Upper lobe of left lung (tissue), 6 donors: ENCODE results near the gene XIRP1. TPM values are rescaled to one million over a fixed set of nuclear protein-coding genes. Genes with fewer than 3 reads are reported as not detected.

ENCODE experiments used
- ATAC-seq, 2 donors: fragments of 200-7000 bp; cut with Tn5 transposase; one replicate each; pipeline ENCODE4 v1.9.1; 2022; ENCODE audit warnings: mild to moderate bottlenecking in 2 of 2, moderate library complexity in 2 of 2; ENCODE audit not compliant: low FRiP score in 2 of 2
- DNase-seq, 2 donors: peaks; one replicate each; pipeline ENCODE4 v3.0.0-alpha.2; 2019 to 2020
- H3K27ac ChIP-seq, 4 donors: fragments of 200-600 bp; sonication (generic); one replicate each; pipeline ENCODE4 v1.5.1; 2016 to 2019
- H3K27me3 ChIP-seq, 4 donors: fragments of 200-600 bp; sonication (generic); one replicate each; pipeline ENCODE4 v1.5.1; 2017 to 2019
- H3K36me3 ChIP-seq, 4 donors: fragments of 200-600 bp; sonication (generic); one replicate each; pipeline ENCODE4 v1.5.1; 2016 to 2019
- H3K4me1 ChIP-seq, 4 donors: fragments of 200-600 bp; sonication (generic); one replicate each; pipeline ENCODE4 v1.5.1; 2018 to 2019
- H3K4me3 ChIP-seq, 4 donors: fragments of 200-600 bp; sonication (generic); one replicate each; pipeline ENCODE4 v1.5.1; 2017 to 2019; ENCODE audit warnings: mild to moderate bottlenecking in 2 of 4, moderate library complexity in 1 of 4
- H3K9me3 ChIP-seq, 4 donors: fragments of 200-600 bp; sonication (generic); one replicate each; pipeline ENCODE4 v1.5.1; 2018 to 2019
- CTCF ChIP-seq, 6 experiments: fragments of 450-650 bp in 4 of 6; fragments of 200-600 bp in 2 of 6; sonication (generic) in 2 of 6; IDR thresholded peaks; one replicate each; pipeline ENCODE4 v1.5.1; 2016 to 2019; ENCODE audit warnings: antibody characterized with exemption in 6 of 6
- EP300 ChIP-seq, 4 donors: sonication (generic); formaldehyde crosslinking; IDR thresholded peaks; one replicate each; pipeline ENCODE4 v1.5.1; 2017; ENCODE audit warnings: antibody characterized with exemption in 4 of 4, control low read depth in 2 of 4
- POLR2A ChIP-seq, 4 donors: fragments of 450-650 bp; IDR thresholded peaks; one replicate each; pipeline ENCODE4 v1.5.1; 2016 to 2017; ENCODE audit warnings: antibody characterized with exemption in 4 of 4, mild to moderate bottlenecking in 2 of 4
- POLR2AphosphoS5 ChIP-seq, 2 donors: sonication (generic); formaldehyde crosslinking; IDR thresholded peaks; one replicate each; pipeline ENCODE4 v1.5.1; 2017; ENCODE audit warnings: antibody characterized with exemption in 2 of 2
- WGBS, 2 donors: methylation state at CpG; one replicate each; pipeline ENCODE4 v1.1.5; 2017 to 2018; 5-methylcytosine and 5-hydroxymethylcytosine counted together
- total RNA-seq, 6 donors: library from RNA; depleted of rRNA in 4 of 6; stranded (reverse); fragments of >200 nt in 4 of 6; gene quantifications; one replicate each; pipeline versions ENCODE4 v1.1.0 to v1.2.1, GENCODE V29; 2016 to 2021
- donor health status: DM: no; HTN: no; CAD: no; lungs with moderate emphysema.
- donor health status: DM: no; HTN: yes; CAD: no; lungs with severe emphysema.

Gene XIRP1
- total RNA-seq, 6 donors from 2014 or later = 0.07 to 1.2 (median 0.10) TPM; not detected in 3

- no peak overlapping the region for H3K27ac ChIP-seq
- peaks cover 0 to 2% (median 0%) of the 10 kb centered on the region in 4 donors for H3K36me3 ChIP-seq
- peaks cover 4 to 15% (median 10%) of the 10 kb centered on the region in 4 donors for H3K4me1 ChIP-seq
- ATAC-seq (no peak), DNase-seq (no peak)
- no peaks in the 10 kb centered on the region for H3K27me3 ChIP-seq
- WGBS, 2 donors = 84 to 87% methylated on average over 7 of the region's 7 CpGs
- no peaks in the 10 kb centered on the region for H3K9me3 ChIP-seq
- no peak for TF ChIP-seq POLR2A (IDR thresholded peaks at IDR 0.05)
- no peak for TF ChIP-seq POLR2AphosphoS5 (IDR thresholded peaks at IDR 0.05)
- TF ChIP-seq CTCF (IDR thresholded peaks at IDR 0.05) = no peak
- TF ChIP-seq EP300 (IDR thresholded peaks at IDR 0.05) = no peak
- H3K4me3 ChIP-seq = no peak overlapping the region
These were observed 35.0 kb downstream of the XIRP1 start for GRCh38 chr3:39157359-39157758.

GRCh38 chr3:39156421-39156820, 36.0 kb downstream of the XIRP1 start:
- H3K36me3 ChIP-seq = peaks cover 0 to 11% (median 0%) of the 10 kb centered on the region in 4 donors
- no peaks in the 10 kb centered on the region for H3K9me3 ChIP-seq
- DNase-seq = no peak
- no peak overlapping the region for H3K4me3 ChIP-seq
- WGBS, 2 donors = 88 to 91% methylated on average over 4 of the region's 4 CpGs
- H3K4me1 ChIP-seq = peaks cover 7 to 22% (median 19%) of the 10 kb centered on the region in 4 donors
- no peak for ATAC-seq
- H3K27ac ChIP-seq = peak overlapping the region in 2 of 4 donors; percentile 58 to 61
- H3K27me3 ChIP-seq = no peaks in the 10 kb centered on the region
- TF ChIP-seq POLR2AphosphoS5 (IDR thresholded peaks at IDR 0.05) = no peak
- TF ChIP-seq POLR2A (IDR thresholded peaks at IDR 0.05) = no peak

GRCh38 chr3:39154280-39155021, 37.9 kb downstream of the XIRP1 start:
- H3K27me3 ChIP-seq = no peaks in the 10 kb centered on the region
- peaks cover 0 to 23% (median 0%) of the 10 kb centered on the region in 4 donors for H3K36me3 ChIP-seq
- ATAC-seq (no peak), DNase-seq (no peak)
- no peaks in the 10 kb centered on the region for H3K9me3 ChIP-seq
- H3K27ac ChIP-seq = peak overlapping the region; percentile 99 to 100 (median 100)
- WGBS, 2 donors = 62 to 69% methylated on average over 15 to 18 of the region's 18 CpGs
- peaks cover 21 to 40% (median 38%) of the 10 kb centered on the region in 4 donors for H3K4me1 ChIP-seq
- peak overlapping the region in 3 of 4 donors; percentile 65 to 91 (median 78) for H3K4me3 ChIP-seq
- peak in 1 of 2 donors; percentile 9 for TF ChIP-seq POLR2AphosphoS5 (IDR thresholded peaks at IDR 0.05)
- no peak for TF ChIP-seq POLR2A (IDR thresholded peaks at IDR 0.05)

- Histone ChIP-seq H3K36me3 (peaks cover 0 to 28% (median 0%) of the 10 kb centered on the region in 4 donors), H3K4me3 (peak overlapping the region in 3 of 4 donors; percentile 65 to 91 (median 78)), H3K4me1 (peaks cover 26 to 46% (median 44%) of the 10 kb centered on the region in 4 donors), H3K27ac (peak overlapping the region; percentile 99 to 100 (median 100)), H3K27me3 (no peaks in the 10 kb centered on the region), H3K9me3 (no peaks in the 10 kb centered on the region)
- 29 to 36% methylated on average over 8 to 9 of the region's 9 CpGs for WGBS, 2 donors
- no peak for DNase-seq
- TF ChIP-seq CTCF (IDR thresholded peaks at IDR 0.05) (peak in 1 of 6 experiments; percentile 4), EP300 (IDR thresholded peaks at IDR 0.05) (no peak)
- no peak for ATAC-seq
These were observed 38.5 kb downstream of the XIRP1 start for GRCh38 chr3:39153977-39154279.

GRCh38 chr3:39150803-39151631, 41.4 kb downstream of the XIRP1 start:
- peak in 1 of 2 donors; percentile 91 for DNase-seq
- H3K9me3 ChIP-seq = no peaks in the 10 kb centered on the region
- peak overlapping the region; percentile 62 to 91 (median 72) for H3K4me3 ChIP-seq
- peaks cover 55 to 73% (median 72%) of the 10 kb centered on the region in 4 donors for H3K4me1 ChIP-seq
- peak overlapping the region; percentile 99 to 100 (median 100) for H3K27ac ChIP-seq
- ATAC-seq = peak; percentile 57 to 62
- H3K36me3 ChIP-seq = peaks cover 0 to 46% (median 8%) of the 10 kb centered on the region in 4 donors
- WGBS, 2 donors = 26 to 27% methylated on average over 6 to 9 of the region's 9 CpGs
- no peaks in the 10 kb centered on the region for H3K27me3 ChIP-seq
- TF ChIP-seq POLR2AphosphoS5 (IDR thresholded peaks at IDR 0.05) (peak; percentile 75 to 77), POLR2A (IDR thresholded peaks at IDR 0.05) (peak in 2 of 4 donors; percentile 48 to 59), EP300 (IDR thresholded peaks at IDR 0.05) (peak in 1 of 4 donors; percentile 48), CTCF (IDR thresholded peaks at IDR 0.05) (no peak)
